VCaP (cell line): ENCODE results near the gene AFF1.

Source experiments
- H3K27ac ChIP-seq: fragments of 450-650 bp; 2 replicates; pipeline ENCODE4 v1.5.1; 2017
- CTCF ChIP-seq: fragments of 450-650 bp; conservative IDR thresholded peaks from 2 replicates; pipeline ENCODE4 v1.5.1; 2017; ENCODE audit warnings: mild to moderate bottlenecking, moderate library complexity

Gene AFF1

GRCh38 chr4:87118826-87119225 lies 184.0 kb downstream of the AFF1 start:
- peak overlapping the region; percentile 88 for H3K27ac ChIP-seq
- TF ChIP-seq CTCF, result no peak

- TF ChIP-seq CTCF, result no peak
- peak overlapping the region; percentile 88 for H3K27ac ChIP-seq
These were observed 185.2 kb downstream of the AFF1 start for GRCh38 chr4:87120010-87120409.

GRCh38 chr4:87120411-87121162 lies 185.8 kb downstream of the AFF1 start:
- H3K27ac ChIP-seq, result peak overlapping the region; percentile 88
- no peak for TF ChIP-seq CTCF

GRCh38 chr4:87121341-87122065 lies 186.7 kb downstream of the AFF1 start:
- TF ChIP-seq CTCF, result no peak
- peak overlapping the region; percentile 88 for H3K27ac ChIP-seq

GRCh38 chr4:87122252-87122651 lies 187.4 kb downstream of the AFF1 start:
- TF ChIP-seq CTCF, result no peak

GRCh38 chr4:87126056-87126455 lies 191.2 kb downstream of the AFF1 start:
- no peak overlapping the region for H3K27ac ChIP-seq
- TF ChIP-seq CTCF, result no peak

More at GRCh38 chr4:87122252-87122651, 187.4 kb downstream of the AFF1 start:
- peak overlapping the region; percentile 88 for H3K27ac ChIP-seq

GRCh38 chr4:87128006-87128705 lies 193.3 kb downstream of the AFF1 start:
- TF ChIP-seq CTCF, result no peak
- H3K27ac ChIP-seq, result no peak overlapping the region
